Activated T-cell treated with anti-CD3 and anti-CD28 coated beads, Interleukin-2, amount 50 U/mL, for 24 hours (primary cell): ENCODE data around the gene KRI1.
A peak's percentile ranks its signal among the peaks of the same experiment; 100 is the strongest.
"Not testable (repeated sequence)": the region's sequence is repeated elsewhere in the genome, so short reads cannot be mapped to it uniquely, and the experiment has no call there.

ENCODE experiments used
- DNase-seq: peaks from one replicate; pipeline ENCODE4 v3.0.0-alpha.2; 2020
- H3K27ac Mint-ChIP-seq: 2 replicates; pipeline ENCODE4 v1.8.0; 2020; ENCODE audit warnings: mild to moderate bottlenecking, mixed read lengths
- H3K27me3 Mint-ChIP-seq: 2 replicates; pipeline ENCODE4 v1.8.0; 2020; ENCODE audit warnings: mixed read lengths
- H3K36me3 Mint-ChIP-seq: 2 replicates; pipeline ENCODE4 v1.8.0; 2020; ENCODE audit warnings: low read depth, mixed read lengths
- H3K4me1 Mint-ChIP-seq: 2 replicates; pipeline ENCODE4 v1.8.0; 2020; ENCODE audit warnings: low read depth, mixed read lengths
- H3K4me3 Mint-ChIP-seq: 2 replicates; pipeline ENCODE4 v1.8.0; 2020; ENCODE audit warnings: mild to moderate bottlenecking, moderate library complexity, mixed read lengths
- H3K9me3 Mint-ChIP-seq: 2 replicates; pipeline ENCODE4 v1.8.0; 2020; ENCODE audit warnings: mixed read lengths

The KRI1 gene

GRCh38 chr19:10566658-10567410, 1.0 kb upstream of the KRI1 start:
- peak; percentile 73 for DNase-seq
- H3K27me3 Mint-ChIP-seq = no peaks in the 10 kb centered on the region
- peak overlapping the region; percentile 91 for H3K4me3 Mint-ChIP-seq
- peak overlapping the region; percentile 94 for H3K27ac Mint-ChIP-seq
- H3K4me1 Mint-ChIP-seq = peaks cover 43% of the 10 kb centered on the region
- H3K9me3 Mint-ChIP-seq = no peaks in the 10 kb centered on the region
- H3K36me3 Mint-ChIP-seq = peaks cover 52% of the 10 kb centered on the region

- Mint-ChIP-seq H3K27ac (peak overlapping the region; percentile 94), H3K4me3 (peak overlapping the region; percentile 91), H3K4me1 (peaks cover 48% of the 10 kb centered on the region), H3K36me3 (peaks cover 57% of the 10 kb centered on the region), H3K9me3 (no peaks in the 10 kb centered on the region), H3K27me3 (no peaks in the 10 kb centered on the region)
- no peak for DNase-seq
Measured at GRCh38 chr19:10566408-10566657, 523 bp upstream of the KRI1 start.

- Mint-ChIP-seq H3K4me1 (peaks cover 51% of the 10 kb centered on the region), H3K9me3 (no peaks in the 10 kb centered on the region), H3K4me3 (peak overlapping the region; percentile 91), H3K36me3 (peaks cover 69% of the 10 kb centered on the region), H3K27ac (peak overlapping the region; percentile 94), H3K27me3 (no peaks in the 10 kb centered on the region)
- DNase-seq = peak; percentile 75
Measured at GRCh38 chr19:10565028-10565566, 713 bp downstream of the KRI1 start.

- no peaks in the 10 kb centered on the region for H3K9me3 Mint-ChIP-seq
- H3K36me3 Mint-ChIP-seq = peaks cover 81% of the 10 kb centered on the region
- no peak overlapping the region for H3K4me3 Mint-ChIP-seq
- no peak for DNase-seq
- no peaks in the 10 kb centered on the region for H3K27me3 Mint-ChIP-seq
- H3K4me1 Mint-ChIP-seq = peaks cover 42% of the 10 kb centered on the region
- peak overlapping the region; percentile 76 for H3K27ac Mint-ChIP-seq
Measured at GRCh38 chr19:10562609-10563008, 3.2 kb downstream of the KRI1 start.

- Mint-ChIP-seq H3K36me3 (peaks cover 82% of the 10 kb centered on the region), H3K27ac (peak overlapping the region; percentile 9), H3K4me3 (no peak overlapping the region), H3K4me1 (peaks cover 38% of the 10 kb centered on the region), H3K9me3 (no peaks in the 10 kb centered on the region), H3K27me3 (no peaks in the 10 kb centered on the region)
- no peak for DNase-seq
Measured at GRCh38 chr19:10560154-10560553, 5.7 kb downstream of the KRI1 start.

- Mint-ChIP-seq H3K36me3 (peaks cover 94% of the 10 kb centered on the region), H3K4me3 (no peak overlapping the region), H3K27me3 (no peaks in the 10 kb centered on the region), H3K9me3 (no peaks in the 10 kb centered on the region), H3K4me1 (peaks cover 52% of the 10 kb centered on the region), H3K27ac (peak overlapping the region; percentile 82)
- no peak for DNase-seq
Measured at GRCh38 chr19:10557603-10558197, 8.1 kb downstream of the KRI1 start.

GRCh38 chr19:10555610-10555973, 10.2 kb downstream of the KRI1 start:
- Mint-ChIP-seq H3K4me1 (peaks cover 49% of the 10 kb centered on the region), H3K27me3 (no peaks in the 10 kb centered on the region), H3K4me3 (no peak overlapping the region), H3K27ac (peak overlapping the region; percentile 93), H3K9me3 (no peaks in the 10 kb centered on the region), H3K36me3 (peaks cover 94% of the 10 kb centered on the region)
- no peak for DNase-seq

- DNase-seq = no peak
- peaks cover 54% of the 10 kb centered on the region for H3K4me1 Mint-ChIP-seq
- no peaks in the 10 kb centered on the region for H3K27me3 Mint-ChIP-seq
- no peaks in the 10 kb centered on the region for H3K9me3 Mint-ChIP-seq
- no peak overlapping the region for H3K4me3 Mint-ChIP-seq
- H3K36me3 Mint-ChIP-seq = peaks cover 94% of the 10 kb centered on the region
- H3K27ac Mint-ChIP-seq = peak overlapping the region; percentile 93
Measured at GRCh38 chr19:10554760-10555609, 10.8 kb downstream of the KRI1 start.

GRCh38 chr19:10553943-10554381, 11.8 kb downstream of the KRI1 start:
- peaks cover 54% of the 10 kb centered on the region for H3K4me1 Mint-ChIP-seq
- no peaks in the 10 kb centered on the region for H3K27me3 Mint-ChIP-seq
- H3K27ac Mint-ChIP-seq = peak overlapping the region; percentile 93
- peak overlapping the region; percentile 51 for H3K4me3 Mint-ChIP-seq
- H3K36me3 Mint-ChIP-seq = peaks cover 93% of the 10 kb centered on the region
- no peaks in the 10 kb centered on the region for H3K9me3 Mint-ChIP-seq
- DNase-seq = peak; percentile 64

DNA sequence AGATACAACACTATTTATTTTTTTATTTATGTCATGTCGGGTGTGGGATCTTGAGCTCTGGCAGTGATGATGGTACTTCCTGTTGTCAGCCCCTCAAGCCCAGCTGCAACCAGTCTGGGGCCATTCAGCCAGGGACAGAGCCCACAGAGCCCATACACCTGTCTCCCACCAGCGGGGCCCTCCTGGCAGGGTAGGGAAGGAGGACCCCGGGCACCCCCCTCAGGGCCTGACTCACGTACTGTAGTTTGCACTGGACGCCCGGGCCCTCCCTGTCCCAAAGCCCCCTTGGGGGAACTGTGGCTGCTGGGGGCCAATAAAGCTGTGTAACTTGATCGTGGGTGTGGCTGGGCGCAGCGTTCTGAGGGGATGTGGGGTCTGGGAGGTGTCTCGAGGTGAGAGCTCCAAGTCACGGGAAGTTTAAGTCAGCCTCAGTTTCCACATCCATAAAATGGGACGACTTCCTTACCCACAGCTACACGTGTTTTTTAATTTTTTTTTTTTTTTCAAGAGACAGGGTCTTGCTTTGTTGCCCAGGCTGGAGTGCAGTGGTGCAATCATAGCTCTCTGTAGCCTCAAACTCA, 12.6 kb downstream of the KRI1 start:
- no peaks in the 10 kb centered on the region for H3K27me3 Mint-ChIP-seq
- H3K9me3 Mint-ChIP-seq = no peaks in the 10 kb centered on the region
- H3K36me3 Mint-ChIP-seq = peaks cover 93% of the 10 kb centered on the region
- H3K27ac Mint-ChIP-seq = peak overlapping the region; percentile 93
- peaks cover 51% of the 10 kb centered on the region for H3K4me1 Mint-ChIP-seq
- peak overlapping the region; percentile 51 for H3K4me3 Mint-ChIP-seq
- peak; percentile 41 for DNase-seq

- Mint-ChIP-seq H3K36me3 (peaks cover 89% of the 10 kb centered on the region), H3K4me3 (no peak overlapping the region), H3K4me1 (peaks cover 49% of the 10 kb centered on the region), H3K27ac (peak overlapping the region; percentile 93), H3K27me3 (no peaks in the 10 kb centered on the region), H3K9me3 (no peaks in the 10 kb centered on the region)
- peak; percentile 59 for DNase-seq
Measured at GRCh38 chr19:10552510-10553053, 13.2 kb downstream of the KRI1 start.

DNA sequence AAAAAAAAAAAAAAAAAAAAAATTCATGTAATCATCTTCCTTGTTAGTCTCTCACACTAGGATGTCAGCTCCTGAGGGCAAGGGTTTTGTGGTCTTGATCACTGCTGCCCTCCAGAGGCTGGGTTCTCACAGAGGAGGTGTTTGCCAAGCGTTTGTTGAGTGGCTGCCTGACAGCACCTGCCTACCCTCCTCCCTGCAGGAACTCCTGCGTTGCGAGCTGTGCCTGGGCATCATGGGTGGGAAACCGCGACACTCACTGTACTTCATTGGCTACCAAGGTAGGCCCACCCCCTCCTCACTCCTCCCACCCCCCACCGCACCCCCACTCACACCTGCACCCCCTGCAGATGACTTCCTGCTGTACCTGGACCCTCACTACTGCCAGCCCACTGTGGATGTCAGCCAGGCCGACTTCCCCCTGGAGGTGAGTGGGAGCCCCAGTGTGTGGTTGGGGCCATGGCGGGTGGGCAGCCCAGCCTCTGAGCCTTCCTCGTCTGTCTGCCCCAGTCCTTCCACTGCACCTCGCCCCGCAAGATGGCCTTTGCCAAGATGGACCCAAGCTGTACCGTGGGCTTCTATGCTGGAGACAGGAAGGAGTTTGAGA, 14.0 kb downstream of the KRI1 start:
- H3K4me3 Mint-ChIP-seq = no peak overlapping the region
- H3K9me3 Mint-ChIP-seq = no peaks in the 10 kb centered on the region
- no peaks in the 10 kb centered on the region for H3K27me3 Mint-ChIP-seq
- H3K27ac Mint-ChIP-seq = peak overlapping the region; percentile 83
- peaks cover 51% of the 10 kb centered on the region for H3K4me1 Mint-ChIP-seq
- peak; percentile 62 for DNase-seq
- H3K36me3 Mint-ChIP-seq = peaks cover 90% of the 10 kb centered on the region

GRCh38 chr19:10551006-10551405, 14.8 kb downstream of the KRI1 start:
- not testable (repeated sequence) for H3K4me3 Mint-ChIP-seq, H3K9me3 Mint-ChIP-seq, H3K27me3 Mint-ChIP-seq, DNase-seq
- H3K36me3 Mint-ChIP-seq = peaks cover 85% of the 10 kb centered on the region
- H3K4me1 Mint-ChIP-seq = peaks cover 49% of the 10 kb centered on the region
- peak overlapping the region; percentile 71 for H3K27ac Mint-ChIP-seq

- peaks cover 44% of the 10 kb centered on the region for H3K4me1 Mint-ChIP-seq
- H3K36me3 Mint-ChIP-seq = peaks cover 78% of the 10 kb centered on the region
- H3K27me3 Mint-ChIP-seq = no peaks in the 10 kb centered on the region
Measured at GRCh38 chr19:10550336-10550735, 15.5 kb downstream of the KRI1 start.

More at GRCh38 chr19:10550336-10550735, 15.5 kb downstream of the KRI1 start:
- no peak for DNase-seq
- H3K4me3 Mint-ChIP-seq = no peak overlapping the region
- peak overlapping the region; percentile 69 for H3K27ac Mint-ChIP-seq
- no peaks in the 10 kb centered on the region for H3K9me3 Mint-ChIP-seq
